T-helper 2 cell (primary cell): ENCODE data around the gene MICOS13.
A peak's percentile ranks its signal among the peaks of the same experiment; 100 is the strongest.

Experiments
- DNase-seq, 5 experiments: peaks; one replicate each; pipeline versions ENCODE4 v3.0.0 to v3.0.0-alpha.2; 2012 to 2022

Gene MICOS13

GRCh38 chr19:5687360-5688198, 7.3 kb upstream of the MICOS13 start:
- DNase-seq, result no peak

- DNase-seq, result peak; percentile 87 to 98 (median 91)
Measured at GRCh38 chr19:5686647-5687359, 6.5 kb upstream of the MICOS13 start.

- no peak for DNase-seq
Measured at GRCh38 chr19:5686326-5686646, 6.0 kb upstream of the MICOS13 start.

- DNase-seq, result no peak
Measured at GRCh38 chr19:5684694-5685430, 4.5 kb upstream of the MICOS13 start.

- no peak for DNase-seq
Measured at GRCh38 chr19:5683177-5683886, 3.0 kb upstream of the MICOS13 start.

- DNase-seq, result no peak
Measured at GRCh38 chr19:5682107-5682482, 1.8 kb upstream of the MICOS13 start.

GRCh38 chr19:5681391-5682106, 1.2 kb upstream of the MICOS13 start:
- DNase-seq, result no peak

- no peak for DNase-seq
Measured at GRCh38 chr19:5680084-5680436, 256 bp downstream of the MICOS13 start.

GRCh38 chr19:5679289-5680083, 830 bp downstream of the MICOS13 start:
- no peak for DNase-seq

- DNase-seq, result no peak
Measured at GRCh38 chr19:5678071-5678718, 2.1 kb downstream of the MICOS13 start.

GRCh38 chr19:5677580-5677979, 2.7 kb downstream of the MICOS13 start:
- DNase-seq, result no peak

GRCh38 chr19:5677136-5677535, 3.2 kb downstream of the MICOS13 start:
- DNase-seq, result no peak

GRCh38 chr19:5676772-5677105, 3.6 kb downstream of the MICOS13 start:
- no peak for DNase-seq

- no peak for DNase-seq
Measured at GRCh38 chr19:5676105-5676771, 4.1 kb downstream of the MICOS13 start.

- DNase-seq, result no peak
Measured at GRCh38 chr19:5674714-5675113, 5.6 kb downstream of the MICOS13 start.

GRCh38 chr19:5673752-5674151, 6.6 kb downstream of the MICOS13 start:
- DNase-seq, result no peak

- no peak for DNase-seq
Measured at GRCh38 chr19:5672708-5673459, 7.4 kb downstream of the MICOS13 start.

- DNase-seq, result no peak
Measured at GRCh38 chr19:5671600-5671999, 8.7 kb downstream of the MICOS13 start.

- DNase-seq, result no peak
Measured at GRCh38 chr19:5669212-5669611, 11.1 kb downstream of the MICOS13 start.

- no peak for DNase-seq
Measured at GRCh38 chr19:5667751-5668271, 12.5 kb downstream of the MICOS13 start.
